Tongue (tissue), 2 donors: Measurements from ENCODE around the gene PDIA6. TPM values are rescaled to one million over a fixed set of nuclear protein-coding genes. Genes with fewer than 3 reads are reported as not detected.
A peak's percentile ranks its signal among the peaks of the same experiment; 100 is the strongest.

Source experiments
- DNase-seq: peaks from one replicate; pipeline ENCODE4 v3.0.0-alpha.2; 2015
- total RNA-seq: library from RNA; depleted of rRNA; stranded (reverse); fragments of >200 nt; gene quantifications from one replicate; pipeline ENCODE4 v1.2.3, GENCODE V29; 2014

Gene PDIA6
- total RNA-seq, 1 donor from 2014 or later = 162 TPM

- no peak for DNase-seq
Measured at GRCh38 chr2:10780491-10780820, 32.1 kb downstream of the PDIA6 start.

DNA sequence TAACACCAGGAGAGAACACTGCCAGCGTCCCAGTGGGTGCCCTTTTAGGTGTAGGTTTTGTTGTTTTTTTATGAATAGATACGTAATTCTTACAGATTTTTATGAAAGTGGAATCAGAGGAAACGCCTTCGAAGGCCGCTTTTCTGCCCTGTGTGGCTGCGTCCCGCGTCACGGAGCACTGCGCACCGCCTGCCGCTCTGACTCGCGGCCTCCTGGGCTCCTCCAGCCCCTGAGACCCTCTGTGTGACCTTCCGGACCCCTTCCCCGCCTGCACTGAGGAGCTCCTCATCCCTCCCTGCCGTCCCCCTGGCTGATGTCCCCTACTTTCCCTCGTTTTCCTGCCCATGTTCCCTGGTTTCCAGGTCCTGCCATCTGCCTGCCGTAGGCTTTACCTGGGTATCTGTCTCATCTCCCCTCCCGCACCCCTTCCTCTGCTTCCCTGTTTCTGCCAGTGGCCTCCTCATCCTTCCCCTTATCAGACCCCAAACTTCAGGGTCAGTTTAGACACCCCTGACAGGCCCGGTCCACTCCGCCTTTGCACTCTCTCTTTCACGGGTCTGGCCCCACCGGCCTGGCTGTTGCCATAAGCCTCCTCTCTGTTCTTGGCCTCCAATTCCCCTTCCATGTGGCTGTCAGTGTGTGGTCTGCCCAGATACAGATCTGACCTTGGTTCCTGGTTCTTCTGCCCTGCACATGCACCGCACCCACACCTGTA is 32.7 kb downstream of the PDIA6 start:
- no peak for DNase-seq

DNA sequence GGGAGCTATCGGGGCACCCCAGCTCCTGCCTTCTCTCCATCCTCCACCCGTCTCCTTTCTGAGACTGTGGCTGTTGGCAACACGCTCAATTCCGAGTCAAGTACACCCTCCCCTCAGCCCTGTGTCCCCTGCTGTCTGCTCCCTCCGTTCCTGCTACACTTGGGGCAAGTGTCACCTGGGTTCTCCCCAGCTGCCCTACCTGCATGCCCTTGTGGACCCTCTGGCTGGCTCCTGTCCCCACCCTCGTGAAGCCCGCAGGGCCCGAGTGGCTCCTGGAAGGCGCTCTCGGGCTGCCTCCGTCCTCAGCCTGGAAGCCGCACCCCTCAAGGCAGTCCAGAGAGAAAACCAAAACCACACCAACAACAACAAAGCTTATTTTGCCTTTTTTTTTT is 33.9 kb downstream of the PDIA6 start:
- no peak for DNase-seq

DNA sequence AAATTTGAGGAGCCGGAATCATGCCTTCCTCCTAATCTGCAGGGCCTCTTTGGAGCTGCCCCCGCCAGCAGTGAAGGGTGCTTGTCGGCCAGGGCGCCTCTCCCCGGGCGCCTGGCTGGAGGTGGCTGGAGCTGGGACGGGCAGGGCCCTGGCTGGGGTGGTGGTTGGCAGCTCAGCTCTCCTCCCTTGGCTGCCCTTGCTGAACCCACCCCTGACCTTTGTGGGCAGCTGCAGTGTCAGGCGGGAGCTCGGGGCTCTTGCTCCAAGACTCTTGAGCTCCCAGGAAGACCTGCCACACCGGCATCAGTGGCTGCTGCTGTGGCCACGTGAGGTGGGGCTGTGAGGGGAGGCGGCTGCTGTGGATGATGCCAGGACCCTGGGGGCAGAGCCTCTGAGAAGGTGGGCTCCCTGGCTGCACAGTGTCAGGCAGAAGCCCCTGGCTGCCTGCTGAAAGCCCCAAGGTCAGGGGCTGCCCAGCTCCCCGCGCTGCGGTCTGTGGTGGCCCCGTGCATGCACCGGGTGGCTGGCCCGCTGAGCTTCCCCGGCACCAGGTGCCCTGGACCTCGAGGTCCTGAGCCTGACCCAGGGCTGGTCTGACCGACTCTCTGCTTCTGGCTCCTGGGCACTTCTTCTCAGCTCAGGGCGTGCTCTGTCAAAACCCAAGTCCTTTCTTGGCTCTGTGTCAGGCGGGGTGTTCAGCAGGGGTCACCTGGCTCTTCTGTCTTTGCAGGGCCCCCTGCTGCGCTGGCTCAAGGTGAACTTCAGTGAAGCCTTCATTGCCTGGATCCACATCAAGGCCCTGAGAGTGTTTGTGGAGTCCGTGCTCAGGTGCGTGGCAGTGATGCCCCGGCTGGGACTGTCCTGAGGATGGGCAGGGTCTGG is 34.5 kb downstream of the PDIA6 start:
- no peak for DNase-seq

DNA sequence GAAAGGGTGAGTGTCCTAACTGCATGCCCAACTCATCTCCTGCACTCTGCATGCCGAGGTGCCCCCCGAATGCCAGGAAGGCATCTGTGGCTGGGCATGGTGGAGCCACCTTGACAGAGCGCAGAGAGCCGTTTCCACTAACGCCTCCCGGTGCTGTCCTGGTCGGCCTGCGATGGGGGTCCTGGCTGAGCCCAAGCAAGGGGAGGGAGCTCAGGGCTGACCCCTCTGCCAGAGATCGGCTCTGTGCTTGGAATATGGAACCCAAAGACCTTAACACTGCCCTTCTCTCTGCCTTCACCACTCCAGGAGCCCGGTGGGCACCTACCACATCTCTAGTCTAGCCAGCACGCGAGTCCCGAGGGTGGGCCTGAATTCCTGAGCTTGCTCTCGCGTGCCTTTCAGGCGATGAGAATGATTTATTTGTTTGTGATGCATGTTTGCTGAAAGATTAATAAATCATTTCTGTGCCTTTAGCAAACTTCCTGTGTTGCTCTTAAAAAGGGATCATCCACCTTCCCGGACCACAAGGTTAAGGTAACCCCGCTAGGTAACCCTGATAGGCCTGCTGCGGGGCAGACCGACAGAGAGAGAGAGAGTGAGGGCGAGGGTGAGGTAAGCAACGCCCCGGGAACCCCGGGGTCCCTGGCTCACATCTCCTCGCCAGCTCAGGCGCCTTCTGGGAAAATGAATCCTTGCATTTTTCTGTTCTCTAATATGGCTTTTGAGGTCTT is 35.3 kb downstream of the PDIA6 start:
- no peak for DNase-seq

GRCh38 chr2:10776231-10776977 is 36.2 kb downstream of the PDIA6 start:
- DNase-seq = no peak

DNA sequence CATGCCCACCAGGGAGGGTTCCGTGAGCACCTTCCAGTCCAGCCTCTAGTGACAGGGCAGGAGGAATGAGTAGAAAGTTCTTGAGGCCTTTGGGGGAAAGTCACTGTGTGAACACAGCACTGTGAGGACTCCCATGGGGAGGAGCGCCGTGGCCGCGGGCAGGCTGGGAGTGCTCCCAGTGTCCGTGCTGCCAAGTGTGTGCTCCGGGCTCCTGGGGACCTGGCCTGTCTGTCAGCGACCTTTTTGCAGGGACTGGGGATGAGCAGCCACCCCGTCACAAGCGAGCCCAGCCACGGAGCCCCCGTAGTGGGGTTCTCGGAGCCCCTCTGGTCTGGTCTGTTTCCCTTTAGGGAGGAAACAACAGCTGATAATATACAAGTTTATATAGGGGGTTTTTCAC is 36.8 kb downstream of the PDIA6 start:
- no peak for DNase-seq

DNA sequence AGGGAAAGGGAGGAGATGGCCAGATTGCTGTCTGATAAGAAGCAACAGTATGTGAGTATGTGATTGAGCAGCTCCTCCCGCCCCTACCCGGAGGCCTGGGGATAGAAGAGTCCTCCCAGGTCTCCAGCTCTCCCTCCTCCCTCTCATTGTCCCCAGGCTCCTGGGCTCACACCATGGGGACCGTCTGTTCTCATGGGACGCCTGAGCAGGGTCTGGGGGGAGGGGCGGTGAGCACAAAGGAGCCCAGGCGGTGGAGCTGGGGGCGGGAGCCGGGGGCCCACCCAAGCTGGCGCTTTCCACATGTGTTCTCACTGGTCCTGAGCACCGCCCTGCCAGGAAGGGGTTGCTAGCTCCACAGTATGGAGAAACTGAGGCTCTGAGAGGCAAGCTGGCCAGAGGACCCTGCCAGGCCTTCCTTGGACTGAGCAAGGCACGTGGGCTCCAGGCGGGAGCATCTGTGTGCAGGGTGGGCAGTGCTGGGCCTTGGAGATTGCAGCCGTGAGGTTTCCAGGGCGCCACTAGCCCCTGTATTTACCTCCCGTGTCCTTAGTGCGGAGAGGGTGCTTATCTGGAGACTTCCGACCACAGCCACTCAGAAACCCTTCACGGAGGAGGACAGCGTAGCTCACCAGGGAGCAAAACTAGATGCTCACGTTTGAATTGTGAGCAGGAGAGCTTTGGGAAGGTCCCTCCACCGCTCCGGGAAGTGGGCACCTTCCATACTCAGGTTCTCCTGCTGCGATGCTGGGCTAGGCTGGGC is 37.4 kb downstream of the PDIA6 start:
- DNase-seq = no peak

- peak; percentile 71 for DNase-seq
Measured at GRCh38 chr2:10774394-10774793, 38.2 kb downstream of the PDIA6 start.

- no peak for DNase-seq
Measured at GRCh38 chr2:10773821-10774341, 38.7 kb downstream of the PDIA6 start.

DNA sequence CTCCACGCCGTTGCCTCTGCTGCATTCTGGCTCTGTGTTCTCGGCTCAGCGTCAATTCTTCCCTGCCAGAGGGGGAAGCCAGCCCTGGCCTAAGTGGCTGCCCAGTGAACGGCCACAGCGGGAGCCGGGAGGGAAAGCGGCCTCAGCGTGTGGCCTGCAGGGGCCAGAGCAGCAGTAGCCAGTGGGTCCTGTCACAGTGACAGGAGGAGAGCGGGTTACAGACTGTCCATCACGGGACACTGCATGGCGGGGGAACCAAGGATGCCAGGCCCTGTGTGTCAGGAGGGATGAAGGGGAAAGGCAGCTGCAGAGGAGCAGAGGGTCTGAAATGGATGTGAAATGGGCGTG is 39.7 kb downstream of the PDIA6 start:
- DNase-seq = no peak

GRCh38 chr2:10772201-10772867 is 40.3 kb downstream of the PDIA6 start:
- no peak for DNase-seq

- no peak for DNase-seq
Measured at GRCh38 chr2:10771786-10772185, 40.8 kb downstream of the PDIA6 start.

DNA sequence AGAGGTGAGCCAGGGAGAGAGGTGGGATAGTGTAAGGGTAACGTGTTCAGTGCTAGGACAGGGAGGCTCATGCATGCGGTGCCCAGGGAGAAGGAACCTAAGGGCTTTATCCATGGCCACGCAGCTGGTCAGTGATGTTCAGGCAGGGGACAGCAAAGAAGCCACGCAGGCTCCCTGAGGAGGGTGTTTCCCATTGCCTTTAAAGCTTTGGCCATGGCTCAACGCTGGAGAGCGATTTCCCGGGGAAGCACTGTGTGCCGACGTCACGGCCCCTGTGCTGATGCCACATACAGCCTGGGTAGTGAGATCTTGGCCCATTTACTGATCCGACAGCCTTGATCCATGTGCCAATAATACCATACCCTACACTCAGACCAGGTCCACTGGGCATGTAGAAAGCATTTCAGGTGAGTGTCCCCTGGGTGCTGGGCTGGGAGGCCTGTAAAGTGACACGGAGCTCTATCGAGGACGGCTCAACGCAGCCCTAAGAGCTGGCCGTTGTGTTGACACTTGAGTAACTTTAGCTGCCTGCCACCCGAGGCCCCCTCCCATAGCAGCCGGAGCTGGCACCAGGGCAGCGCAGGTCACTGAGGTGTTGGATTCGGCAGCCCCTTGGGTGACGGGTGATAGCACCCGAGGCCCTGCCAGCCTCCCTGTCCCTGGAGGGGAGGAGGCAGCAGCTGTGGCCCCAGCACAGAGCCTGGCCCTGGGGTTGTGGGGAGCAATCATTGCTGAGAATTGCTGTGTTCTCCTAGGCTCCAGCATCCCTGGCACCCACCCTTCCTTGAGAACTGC is 41.4 kb downstream of the PDIA6 start:
- no peak for DNase-seq

DNA sequence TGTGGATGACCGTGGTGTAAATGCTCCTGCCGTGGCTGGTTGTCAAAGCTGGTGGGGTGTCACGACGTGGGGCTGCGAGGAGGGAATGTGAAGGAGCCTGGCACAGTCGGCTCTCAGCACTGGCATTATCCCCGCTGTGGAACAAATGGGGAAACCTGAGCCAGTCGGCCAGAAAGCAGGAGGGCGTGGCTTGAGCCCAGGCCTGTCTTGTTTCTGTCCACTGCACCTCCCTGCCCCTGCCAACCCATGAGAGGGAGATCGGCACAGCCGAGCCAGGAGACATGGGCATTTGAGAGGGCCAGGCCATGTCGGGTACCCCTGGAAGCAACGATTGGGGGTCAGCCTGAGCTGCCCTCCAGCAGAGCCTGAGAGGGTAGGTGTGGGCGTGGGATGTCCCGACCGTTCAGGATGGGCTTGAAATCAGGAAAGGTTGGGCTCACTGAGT is 44.5 kb downstream of the PDIA6 start:
- DNase-seq = peak; percentile 59

DNA sequence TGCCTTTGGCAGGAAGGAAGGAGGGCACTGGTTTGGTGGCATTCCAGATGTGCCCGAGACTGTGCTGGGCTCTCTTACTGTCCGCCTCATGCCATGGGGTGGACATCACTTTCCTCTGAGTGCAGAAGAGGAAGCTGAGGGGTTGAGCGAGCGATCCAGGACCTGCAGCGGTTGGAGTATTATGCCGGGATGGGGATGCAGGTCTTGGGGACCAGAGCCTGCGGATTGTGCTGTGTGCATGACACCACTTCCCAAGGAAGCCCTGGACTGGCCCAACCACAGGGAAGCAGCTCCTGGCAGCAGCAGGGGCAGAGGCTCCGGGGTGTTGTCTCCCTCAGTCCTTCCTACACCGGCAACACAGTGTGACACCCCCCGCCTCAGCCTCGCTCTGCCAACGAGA is 46.7 kb downstream of the PDIA6 start:
- no peak for DNase-seq

DNA sequence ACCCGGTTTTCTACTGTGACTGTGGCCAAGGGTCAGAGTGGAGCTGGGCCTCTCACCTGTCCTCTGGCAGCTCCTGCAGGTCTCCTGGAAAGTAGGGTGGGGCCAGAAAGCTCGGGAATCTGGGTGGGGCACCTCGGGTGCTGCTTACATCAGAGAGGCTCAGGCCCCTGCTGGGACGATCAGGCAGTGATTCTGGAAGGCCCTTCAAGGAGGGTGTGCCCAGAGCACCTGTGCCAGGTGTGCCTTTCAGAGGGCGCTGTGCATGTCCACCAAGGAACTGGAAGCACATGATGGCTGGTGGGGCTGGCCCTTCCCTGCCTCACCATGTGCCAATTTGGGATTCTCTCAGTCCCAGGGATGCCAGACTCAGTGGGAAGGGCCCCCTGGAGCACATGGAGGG is 47.1 kb downstream of the PDIA6 start:
- DNase-seq = no peak

DNA sequence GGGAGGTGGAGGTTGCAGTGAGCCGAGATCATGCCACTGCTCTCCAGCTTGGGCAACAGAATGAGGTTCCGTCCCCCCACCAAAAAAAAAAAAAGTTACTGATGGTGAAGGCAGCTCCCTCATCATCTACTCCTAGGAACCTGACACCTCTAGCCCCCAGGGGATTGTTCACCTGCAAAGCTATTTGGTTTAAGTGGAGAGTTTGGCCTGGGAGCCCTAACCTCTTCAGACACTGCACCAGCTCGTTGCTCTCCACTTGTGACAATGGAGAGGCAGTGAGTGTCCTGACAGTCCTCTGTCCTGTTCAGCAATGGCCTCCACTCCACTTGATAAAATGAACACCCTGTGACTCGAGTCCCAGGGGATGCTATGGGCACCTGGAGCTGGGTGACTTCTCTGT is 47.7 kb downstream of the PDIA6 start:
- DNase-seq = no peak

- no peak for DNase-seq
Measured at GRCh38 chr2:10764096-10764785, 48.3 kb downstream of the PDIA6 start.

- DNase-seq = no peak
Measured at GRCh38 chr2:10763461-10763800, 49.2 kb downstream of the PDIA6 start.
